ENCODE results near the gene ALK. TPM values are rescaled to one million over a fixed set of nuclear protein-coding genes. Genes with fewer than 3 reads are reported as not detected.
"Not testable (repeated sequence)": the region's sequence is repeated elsewhere in the genome, so short reads cannot be mapped to it uniquely, and the experiment has no call there.

The ALK gene
- total and polyA plus RNA-seq, 4 donors: 4.2 to 16.7 (median 14.2) TPM

DNA sequence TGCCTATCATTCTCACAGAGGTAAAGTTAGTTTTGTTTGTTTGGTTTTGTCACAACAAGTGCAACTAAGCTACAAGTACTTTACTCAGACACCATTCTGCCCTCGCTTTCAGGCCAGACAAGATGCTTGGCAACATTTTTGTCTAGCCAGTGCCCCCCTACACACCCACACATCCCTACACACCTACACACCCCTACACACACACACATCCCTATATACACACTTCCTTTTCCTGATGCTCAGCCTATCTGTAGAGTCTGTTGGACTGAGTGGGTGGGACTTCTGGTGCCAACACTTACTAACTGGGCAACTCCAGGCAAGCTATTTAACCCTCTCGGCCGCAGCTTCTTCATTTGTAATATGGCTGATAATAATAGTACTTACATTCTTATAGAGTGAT lies 161.4 kb downstream of the ALK start:
- Histone ChIP-seq H3K4me1 (ENCODE audit: control insufficient read depth, insufficient read depth, low read length) (peaks cover 5% of the 10 kb centered on the region), H3K27ac (ENCODE audit: low read depth, low read length) (no peak overlapping the region), H3K9me3 (ENCODE audit: control insufficient read depth, insufficient read depth, low read length) (no peaks in the 10 kb centered on the region), H3K27me3 (ENCODE audit: control insufficient read depth, insufficient read depth, low read length) (no peaks in the 10 kb centered on the region), H3K36me3 (ENCODE audit: control insufficient read depth, insufficient read depth, low read length) (no peaks in the 10 kb centered on the region), H3K4me3 (ENCODE audit: low read depth, low read length) (no peak overlapping the region)
- no peak for DNase-seq (ENCODE audit: low read depth in 4 of 6, low spot score in 6 of 6)
- WGBS (ENCODE audit: insufficient coverage): 86% methylated on average over 1 of the region's 3 CpGs

DNA sequence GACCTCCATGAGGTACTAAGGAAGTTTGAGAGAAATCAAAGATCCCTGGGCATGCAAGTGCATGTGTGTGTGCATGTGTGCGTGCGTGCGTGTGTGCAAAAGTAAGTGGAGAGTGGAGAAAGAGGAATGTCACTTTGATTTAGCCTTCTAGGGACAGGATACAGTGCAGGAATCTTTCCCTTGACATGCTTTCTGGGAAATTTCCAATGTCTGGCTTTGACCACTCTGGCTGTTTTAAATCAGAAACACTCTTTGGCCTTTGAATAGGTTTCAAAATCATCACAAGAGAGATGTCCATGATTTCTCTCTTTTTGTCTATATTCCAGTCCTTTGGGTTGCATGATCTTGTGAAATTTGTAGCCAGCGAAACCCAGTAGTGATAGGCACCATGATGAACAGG lies 162.0 kb downstream of the ALK start:
- WGBS (ENCODE audit: insufficient coverage): 87% methylated on average over 3 of the region's 4 CpGs
- no peak for DNase-seq (ENCODE audit: low read depth in 4 of 6, low spot score in 6 of 6)

DNA sequence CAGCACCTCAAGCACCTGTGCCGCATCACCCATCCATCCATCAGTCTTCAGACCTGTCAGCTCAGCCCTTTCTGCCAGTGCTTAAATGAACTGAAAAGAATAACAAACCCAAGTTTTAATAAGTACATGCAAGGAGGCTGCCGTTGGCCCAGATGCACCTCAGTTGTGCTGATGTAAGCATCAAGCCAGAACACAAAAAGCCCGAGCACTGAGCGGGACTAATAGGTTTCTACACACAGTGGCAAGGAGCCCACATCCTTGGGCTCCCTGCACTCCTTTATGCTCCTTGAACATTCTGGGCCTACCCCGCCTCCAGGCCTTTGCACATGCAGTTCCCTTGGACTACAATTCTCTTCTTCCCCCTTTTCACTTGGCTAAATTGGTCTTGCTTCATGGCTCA lies 165.6 kb downstream of the ALK start:
- Histone ChIP-seq H3K27ac (ENCODE audit: low read depth, low read length) (no peak overlapping the region), H3K27me3 (ENCODE audit: control insufficient read depth, insufficient read depth, low read length) (no peaks in the 10 kb centered on the region), H3K36me3 (ENCODE audit: control insufficient read depth, insufficient read depth, low read length) (no peaks in the 10 kb centered on the region), H3K4me1 (ENCODE audit: control insufficient read depth, insufficient read depth, low read length) (peaks cover 5% of the 10 kb centered on the region), H3K9me3 (ENCODE audit: control insufficient read depth, insufficient read depth, low read length) (no peaks in the 10 kb centered on the region), H3K4me3 (ENCODE audit: low read depth, low read length) (no peak overlapping the region)
- 68% methylated on average over 4 of the region's 5 CpGs for WGBS (ENCODE audit: insufficient coverage)
- DNase-seq (ENCODE audit: low read depth in 4 of 6, low spot score in 6 of 6): no peak

More for the DNA sequence above, 162.0 kb downstream of the ALK start:
- Histone ChIP-seq H3K36me3 (ENCODE audit: control insufficient read depth, insufficient read depth, low read length) (no peaks in the 10 kb centered on the region), H3K9me3 (ENCODE audit: control insufficient read depth, insufficient read depth, low read length) (no peaks in the 10 kb centered on the region), H3K27ac (ENCODE audit: low read depth, low read length) (no peak overlapping the region), H3K4me1 (ENCODE audit: control insufficient read depth, insufficient read depth, low read length) (peaks cover 5% of the 10 kb centered on the region), H3K27me3 (ENCODE audit: control insufficient read depth, insufficient read depth, low read length) (no peaks in the 10 kb centered on the region), H3K4me3 (ENCODE audit: low read depth, low read length) (no peak overlapping the region)

DNA sequence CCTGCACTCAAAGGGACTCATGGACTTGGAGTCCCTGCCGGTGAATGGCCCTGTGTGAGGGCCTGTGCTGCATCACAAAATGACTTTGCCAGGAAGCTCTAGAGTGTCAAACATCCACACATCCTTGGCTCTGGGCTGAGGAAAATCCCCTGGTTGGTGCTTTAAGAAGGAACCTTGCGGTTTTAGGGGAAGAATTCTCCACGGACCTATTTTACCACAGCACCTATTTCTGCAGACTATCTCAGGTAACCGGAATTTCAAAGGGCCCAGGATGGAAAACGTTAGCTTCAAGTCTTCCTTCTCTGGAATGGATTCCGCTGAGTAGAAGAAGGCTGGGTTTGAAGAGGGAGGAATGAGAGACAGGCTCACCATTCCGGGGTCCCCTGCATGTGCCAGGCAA lies 166.2 kb downstream of the ALK start:
- no peak overlapping the region for H3K4me3 ChIP-seq (ENCODE audit: low read depth, low read length)
- H3K27ac ChIP-seq (ENCODE audit: low read depth, low read length): no peak overlapping the region
- peaks cover 5% of the 10 kb centered on the region for H3K4me1 ChIP-seq (ENCODE audit: control insufficient read depth, insufficient read depth, low read length)
- WGBS (ENCODE audit: insufficient coverage): 86% methylated on average over 2 of the region's 7 CpGs
- H3K27me3 ChIP-seq (ENCODE audit: control insufficient read depth, insufficient read depth, low read length): no peaks in the 10 kb centered on the region
- DNase-seq (ENCODE audit: low read depth in 4 of 6, low spot score in 6 of 6): no peak
- H3K9me3 ChIP-seq (ENCODE audit: control insufficient read depth, insufficient read depth, low read length): no peaks in the 10 kb centered on the region
- no peaks in the 10 kb centered on the region for H3K36me3 ChIP-seq (ENCODE audit: control insufficient read depth, insufficient read depth, low read length)

DNA sequence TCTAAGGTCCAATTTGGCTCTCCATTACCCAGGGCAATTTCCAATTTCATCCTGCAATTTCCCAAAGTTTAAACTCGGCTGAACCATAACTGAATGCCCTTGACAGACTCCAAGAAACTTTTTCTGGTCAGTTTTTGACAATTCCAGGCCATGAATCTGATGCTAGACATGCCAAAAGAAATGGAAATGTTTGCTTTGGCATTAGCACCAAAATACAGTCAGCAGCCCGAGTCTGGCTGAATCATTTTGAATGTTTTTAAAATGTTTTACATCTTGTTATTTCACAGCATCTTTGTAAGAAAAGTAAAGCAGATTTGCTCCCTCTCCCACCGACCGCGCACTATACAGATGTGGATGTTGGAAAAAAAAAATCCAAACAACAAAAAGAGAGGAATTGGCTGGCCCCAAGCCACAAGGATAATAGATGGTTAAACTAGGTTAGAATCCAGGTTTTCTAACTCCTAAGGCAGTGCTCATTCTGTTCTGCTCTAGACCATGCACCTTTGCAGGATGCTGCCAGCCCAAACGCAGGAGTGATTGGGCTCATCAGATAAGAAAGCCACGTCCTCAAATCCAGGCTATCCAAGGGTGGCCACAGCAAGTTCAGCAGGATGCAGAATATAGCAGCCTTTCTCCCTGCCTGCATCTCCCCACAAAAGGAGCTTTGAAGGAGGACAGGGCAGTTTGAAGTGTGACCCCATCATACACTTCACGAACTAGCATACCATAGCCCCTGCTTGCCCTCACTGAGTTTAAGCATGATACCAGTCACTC lies 167.5 kb downstream of the ALK start:
- H3K4me1 ChIP-seq (ENCODE audit: control insufficient read depth, insufficient read depth, low read length): peaks cover 5% of the 10 kb centered on the region
- no peak overlapping the region for H3K4me3 ChIP-seq (ENCODE audit: low read depth, low read length)
- 83% methylated on average over 3 of the region's 8 CpGs for WGBS (ENCODE audit: insufficient coverage)
- no peaks in the 10 kb centered on the region for H3K9me3 ChIP-seq (ENCODE audit: control insufficient read depth, insufficient read depth, low read length)
- no peaks in the 10 kb centered on the region for H3K36me3 ChIP-seq (ENCODE audit: control insufficient read depth, insufficient read depth, low read length)
- peak in 1 of 6 donors; percentile 46 for DNase-seq (ENCODE audit: low read depth in 4 of 6, low spot score in 6 of 6)
- no peaks in the 10 kb centered on the region for H3K27me3 ChIP-seq (ENCODE audit: control insufficient read depth, insufficient read depth, low read length)
- no peak overlapping the region for H3K27ac ChIP-seq (ENCODE audit: low read depth, low read length)

DNA sequence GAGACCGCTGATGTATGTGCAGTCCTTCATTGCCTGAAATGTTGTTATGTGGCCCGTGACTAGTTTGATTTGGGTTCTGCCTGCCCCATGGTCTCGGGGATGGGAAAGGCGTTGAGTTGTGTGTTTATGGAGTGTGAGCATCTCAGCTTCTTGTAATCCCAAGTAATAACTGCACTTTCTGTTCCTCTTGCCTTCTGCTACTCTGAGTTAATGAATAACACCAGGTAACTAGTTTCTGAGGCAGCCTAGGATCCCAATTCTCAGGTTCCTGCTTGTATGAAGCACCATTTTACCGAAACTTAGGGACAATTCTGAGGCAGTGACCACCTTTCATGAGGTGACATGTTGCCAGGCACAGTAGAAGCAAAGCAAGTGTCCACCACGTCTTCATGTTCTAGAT lies 170.0 kb downstream of the ALK start:
- no peaks in the 10 kb centered on the region for H3K9me3 ChIP-seq (ENCODE audit: control insufficient read depth, insufficient read depth, low read length)
- peaks cover 5% of the 10 kb centered on the region for H3K4me1 ChIP-seq (ENCODE audit: control insufficient read depth, insufficient read depth, low read length)
- 83% methylated on average over 3 of the region's 6 CpGs for WGBS (ENCODE audit: insufficient coverage)
- no peaks in the 10 kb centered on the region for H3K36me3 ChIP-seq (ENCODE audit: control insufficient read depth, insufficient read depth, low read length)
- H3K4me3 ChIP-seq (ENCODE audit: low read depth, low read length): no peak overlapping the region
- DNase-seq (ENCODE audit: low read depth in 4 of 6, low spot score in 6 of 6): no peak
- H3K27me3 ChIP-seq (ENCODE audit: control insufficient read depth, insufficient read depth, low read length): no peaks in the 10 kb centered on the region
- no peak overlapping the region for H3K27ac ChIP-seq (ENCODE audit: low read depth, low read length)

DNA sequence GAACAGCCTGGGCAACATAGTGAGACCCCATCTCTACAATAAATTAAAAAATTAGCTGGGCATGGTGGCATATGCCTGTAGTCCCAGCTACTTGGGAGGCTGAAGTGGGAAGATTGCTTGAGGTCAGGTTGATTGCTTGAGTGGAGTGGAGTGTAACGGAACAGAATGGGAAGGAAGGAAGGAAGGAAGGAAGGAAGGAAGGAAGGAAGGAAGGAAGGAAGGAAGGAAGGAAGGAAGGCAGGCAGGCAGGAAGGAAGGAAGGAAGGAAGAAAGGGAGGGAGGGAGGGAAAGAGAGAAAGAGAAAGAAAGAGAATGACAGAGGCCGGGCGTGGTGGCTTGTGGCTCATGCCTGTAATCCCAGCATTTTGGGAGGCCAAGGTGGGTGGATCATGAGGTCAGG lies 170.9 kb downstream of the ALK start:
- H3K27ac ChIP-seq (ENCODE audit: low read depth, low read length): not testable (repeated sequence)

DNA sequence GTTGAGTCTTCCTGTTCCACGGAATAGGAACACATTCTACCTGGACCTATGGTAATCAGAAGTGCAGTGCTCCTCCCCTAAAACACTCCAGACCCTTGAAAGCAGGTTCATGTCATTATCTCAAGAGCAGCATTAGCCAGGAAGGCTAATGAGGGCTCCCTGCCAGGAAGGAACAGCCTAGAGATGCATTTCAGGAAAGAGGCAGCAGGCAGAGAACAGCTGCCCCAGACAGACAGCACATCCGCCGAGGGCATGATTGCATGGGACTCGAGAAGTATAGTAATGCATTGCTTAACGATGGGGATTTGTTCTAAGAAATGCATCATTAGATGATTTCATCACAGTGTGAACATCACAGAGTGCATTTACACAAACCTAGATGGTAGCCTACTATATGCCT lies 171.5 kb downstream of the ALK start:
- no peaks in the 10 kb centered on the region for H3K27me3 ChIP-seq (ENCODE audit: control insufficient read depth, insufficient read depth, low read length)
- H3K4me1 ChIP-seq (ENCODE audit: control insufficient read depth, insufficient read depth, low read length): no peaks in the 10 kb centered on the region
- no peaks in the 10 kb centered on the region for H3K36me3 ChIP-seq (ENCODE audit: control insufficient read depth, insufficient read depth, low read length)
- no peak overlapping the region for H3K27ac ChIP-seq (ENCODE audit: low read depth, low read length)
- WGBS (ENCODE audit: insufficient coverage): 68% methylated on average over 4 of the region's 5 CpGs
- no peak overlapping the region for H3K4me3 ChIP-seq (ENCODE audit: low read depth, low read length)
- no peaks in the 10 kb centered on the region for H3K9me3 ChIP-seq (ENCODE audit: control insufficient read depth, insufficient read depth, low read length)
- peak in 1 of 6 donors; percentile 61 for DNase-seq (ENCODE audit: low read depth in 4 of 6, low spot score in 6 of 6)

More for the DNA sequence above, 170.9 kb downstream of the ALK start:
- DNase-seq (ENCODE audit: low read depth in 4 of 6, low spot score in 6 of 6); H3K4me1 ChIP-seq (ENCODE audit: control insufficient read depth, insufficient read depth, low read length); H3K27me3 ChIP-seq (ENCODE audit: control insufficient read depth, insufficient read depth, low read length); H3K9me3 ChIP-seq (ENCODE audit: control insufficient read depth, insufficient read depth, low read length); H3K36me3 ChIP-seq (ENCODE audit: control insufficient read depth, insufficient read depth, low read length); H3K4me3 ChIP-seq (ENCODE audit: low read depth, low read length): not testable (repeated sequence)
- WGBS (ENCODE audit: insufficient coverage): 89% methylated on average over 1 of the region's 3 CpGs

DNA sequence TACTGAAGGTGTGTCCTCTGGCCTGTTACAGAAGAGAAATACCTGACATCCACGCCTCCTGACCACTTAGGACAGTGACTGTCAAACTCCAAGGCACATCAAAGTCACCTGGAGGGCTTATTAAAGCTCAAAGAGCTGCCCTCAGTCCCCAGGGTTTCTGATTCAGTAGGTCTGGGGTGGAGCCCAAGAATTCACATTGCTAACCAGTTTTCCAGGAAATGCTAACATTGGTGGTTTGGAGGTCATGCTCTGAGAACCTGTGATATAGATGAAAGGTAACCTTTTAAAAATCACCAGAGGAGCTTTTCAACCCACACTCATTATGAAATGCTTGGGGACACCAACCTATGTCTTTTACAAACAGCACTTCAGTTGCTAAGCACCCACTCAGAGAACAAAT lies 172.3 kb downstream of the ALK start:
- no peaks in the 10 kb centered on the region for H3K9me3 ChIP-seq (ENCODE audit: control insufficient read depth, insufficient read depth, low read length)
- no peaks in the 10 kb centered on the region for H3K4me1 ChIP-seq (ENCODE audit: control insufficient read depth, insufficient read depth, low read length)
- no peak overlapping the region for H3K27ac ChIP-seq (ENCODE audit: low read depth, low read length)
- no peak for DNase-seq (ENCODE audit: low read depth in 4 of 6, low spot score in 6 of 6)
- H3K36me3 ChIP-seq (ENCODE audit: control insufficient read depth, insufficient read depth, low read length): no peaks in the 10 kb centered on the region
- WGBS (ENCODE audit: insufficient coverage): no CpG with 5 or more reads among the region's 1 CpG
- H3K27me3 ChIP-seq (ENCODE audit: control insufficient read depth, insufficient read depth, low read length): no peaks in the 10 kb centered on the region
- H3K4me3 ChIP-seq (ENCODE audit: low read depth, low read length): no peak overlapping the region

DNA sequence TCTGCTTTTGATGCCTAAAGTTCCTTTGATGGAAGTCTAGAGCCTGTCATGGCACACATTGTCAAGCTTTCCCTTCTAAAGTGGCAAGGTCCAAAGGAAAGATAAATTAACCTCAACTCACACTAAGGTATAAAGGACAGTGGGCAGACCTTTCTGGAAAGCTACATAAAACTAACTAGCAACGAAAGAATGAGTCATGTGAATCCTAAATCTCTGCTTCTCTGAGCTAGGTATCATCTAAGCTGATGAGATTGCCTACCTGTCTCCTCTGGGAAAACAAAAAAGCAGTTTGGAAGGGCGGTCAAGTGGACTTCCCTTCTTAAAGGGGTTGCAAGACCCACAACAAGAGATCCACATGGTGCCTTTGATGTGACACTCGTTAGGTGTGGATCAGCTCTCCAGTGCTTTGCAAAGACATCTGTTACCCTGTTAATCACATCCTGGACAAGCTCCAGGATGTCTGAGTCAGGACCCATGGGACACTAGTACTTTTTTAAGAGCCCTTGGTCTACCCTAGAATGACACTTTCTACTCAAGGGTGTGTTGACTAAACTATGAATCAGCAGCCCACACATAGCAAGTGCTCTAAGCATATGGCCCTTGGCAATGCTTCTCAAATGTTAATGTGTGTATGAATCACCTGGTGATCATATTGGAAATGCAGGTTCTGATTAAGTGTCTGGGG lies 173.5 kb downstream of the ALK start:
- no peak overlapping the region for H3K27ac ChIP-seq (ENCODE audit: low read depth, low read length)
- WGBS (ENCODE audit: insufficient coverage): 90% methylated on average over 2 of the region's 3 CpGs
- H3K9me3 ChIP-seq (ENCODE audit: control insufficient read depth, insufficient read depth, low read length): no peaks in the 10 kb centered on the region
- no peak for DNase-seq (ENCODE audit: low read depth in 4 of 6, low spot score in 6 of 6)
- H3K4me1 ChIP-seq (ENCODE audit: control insufficient read depth, insufficient read depth, low read length): no peaks in the 10 kb centered on the region
- H3K36me3 ChIP-seq (ENCODE audit: control insufficient read depth, insufficient read depth, low read length): no peaks in the 10 kb centered on the region
- no peaks in the 10 kb centered on the region for H3K27me3 ChIP-seq (ENCODE audit: control insufficient read depth, insufficient read depth, low read length)
- H3K4me3 ChIP-seq (ENCODE audit: low read depth, low read length): no peak overlapping the region

All from spinal cord (tissue), 10 donors.